HepG2 (cell line): ENCODE measurements around the gene FAM167B. TPM values are rescaled to one million over a fixed set of nuclear protein-coding genes. Genes with fewer than 3 reads are reported as not detected.
A peak's percentile ranks its signal among the peaks of the same experiment; 100 is the strongest.

ENCODE experiments used
- CCAR2 ChIP-seq: fragments of 200-400 bp; formaldehyde crosslinking; optimal IDR thresholded peaks from 2 replicates; pipeline ENCODE3; 2018; ENCODE audit warnings: low read depth, mild to moderate bottlenecking, low read length, moderate library complexity
- CHD2 ChIP-seq: IDR thresholded peaks from 2 replicates; pipeline ENCODE4 v1.6.1; 2011; ENCODE audit warnings: low read depth, low read length, improper control_type of control experiment
- DBP ChIP-seq: sonication (generic); formaldehyde crosslinking; IDR thresholded peaks from 2 replicates; pipeline ENCODE4 v1.4.0; 2020; ENCODE audit warnings: missing genetic modification reagents; ENCODE audit errors: not compliant biosample characterization
- DPF2 ChIP-seq: sonication (generic); formaldehyde crosslinking; IDR thresholded peaks from 2 replicates; pipeline ENCODE4 v1.4.0; 2020; ENCODE audit warnings: mild to moderate bottlenecking, low read depth, missing genetic modification reagents, borderline replicate concordance
- KDM1A ChIP-seq: IDR thresholded peaks from 2 replicates; pipeline ENCODE4 v1.6.1; 2016; ENCODE audit warnings: missing compliant biosample characterization
- NR2F1 ChIP-seq, 2 experiments: fragments of 450-650 bp in 1 of 2; formaldehyde crosslinking in 1 of 2; IDR thresholded peaks; 2 replicates each; pipeline versions ENCODE4 v1.5.0 to v1.6.1; 2016 to 2020; ENCODE audit warnings: mild to moderate bottlenecking in 1 of 2, missing compliant biosample characterization in 1 of 2, missing genetic modification reagents in 1 of 2, moderate library complexity in 1 of 2
- REXO4 ChIP-seq: sonication (generic); formaldehyde crosslinking; IDR thresholded peaks from 2 replicates; pipeline ENCODE4 v1.8.0; 2022; ENCODE audit warnings: missing genetic modification reagents, mild to moderate bottlenecking, borderline replicate concordance
- SKIL ChIP-seq: sonication (generic); formaldehyde crosslinking; IDR thresholded peaks from 2 replicates; pipeline ENCODE4 v1.8.0; 2022; ENCODE audit warnings: missing genetic modification reagents, mild to moderate bottlenecking, moderate library complexity, borderline replicate concordance
- SNRNP70 ChIP-seq: fragments of 200-400 bp; formaldehyde crosslinking; IDR thresholded peaks from 2 replicates; pipeline ENCODE4 v1.6.1; 2017; ENCODE audit warnings: mild to moderate bottlenecking, low read depth, low read length, moderate library complexity
- TOE1 ChIP-seq: sonication (generic); formaldehyde crosslinking; IDR thresholded peaks from 2 replicates; pipeline ENCODE4 v1.4.0; 2020; ENCODE audit warnings: mild to moderate bottlenecking, missing genetic modification reagents
- ZFYVE20 ChIP-seq: sonication (generic); formaldehyde crosslinking; IDR thresholded peaks from 2 replicates; pipeline ENCODE4 v1.8.0; 2023; ENCODE audit warnings: low read depth, mild to moderate bottlenecking, moderate library complexity, missing genetic modification reagents, borderline replicate concordance
- ZNF292 ChIP-seq: sonication (generic); formaldehyde crosslinking; IDR thresholded peaks from 2 replicates; pipeline ENCODE4 v1.8.1; 2022; ENCODE audit warnings: mild to moderate bottlenecking, low read depth, missing genetic modification reagents, borderline replicate concordance
- ZNF326 ChIP-seq: sonication (generic); formaldehyde crosslinking; IDR thresholded peaks from 2 replicates; pipeline ENCODE4 v1.4.0; 2020; ENCODE audit warnings: missing genetic modification reagents, borderline replicate concordance
- ZNF501 ChIP-seq: sonication (generic); formaldehyde crosslinking; IDR thresholded peaks from 2 replicates; pipeline ENCODE4 v1.5.1; 2020; ENCODE audit warnings: mild to moderate bottlenecking, moderate library complexity, missing genetic modification reagents
- polyA plus RNA-seq, 8 experiments: library from polyadenylated mRNA; depleted of rRNA in 3 of 8; stranded (reverse) in 7 of 8; unstranded in 1 of 8; fragments of >200 nt; fragmentation: Illumina TruSeq in 4 of 8; extraction: Trizol in 4 of 8; gene quantifications; 2 replicates each; pipeline versions ENCODE4 v1.2.1 to v1.2.3, GENCODE V29; 2011 to 2016; ENCODE audit warnings: low read depth in 4 of 8, missing spikeins in 1 of 8, mixed read lengths in 1 of 8; ENCODE audit not compliant: insufficient read depth in 1 of 8
- total RNA-seq, 5 experiments: library from RNA; depleted of rRNA; stranded (reverse); fragments of >200 nt; fragmentation: Illumina TruSeq; extraction: Trizol; gene quantifications; 2 replicates each; pipeline ENCODE4 v1.2.3, GENCODE V29; 2016; ENCODE audit warnings: low read depth in 1 of 5
- TF ChIP-seq, protein P1 (sequence below): sonication (generic); formaldehyde crosslinking; IDR thresholded peaks from 2 replicates; pipeline ENCODE4 v1.5.0; 2020; ENCODE audit warnings: mild to moderate bottlenecking, missing genetic modification reagents, borderline replicate concordance
- TF ChIP-seq, protein P2 (sequence below): sonication (generic); formaldehyde crosslinking; IDR thresholded peaks from 2 replicates; pipeline ENCODE4 v1.4.0; 2020; ENCODE audit warnings: mild to moderate bottlenecking, missing genetic modification reagents
- TF ChIP-seq, protein P3 (sequence below): sonication (generic); formaldehyde crosslinking; IDR thresholded peaks from 2 replicates; pipeline ENCODE4 v1.4.0; 2020; ENCODE audit warnings: missing genetic modification reagents
- TF ChIP-seq, protein P4 (sequence below): sonication (generic); formaldehyde crosslinking; IDR thresholded peaks from 2 replicates; pipeline ENCODE4 v1.5.1; 2020; ENCODE audit warnings: missing genetic modification reagents, mild to moderate bottlenecking, borderline replicate concordance

FAM167B gene
- total and polyA plus RNA-seq, 2 of the 13 experiments (the other 11 are each of a cell fraction or from before 2014, with no cell fraction given): 0.15 to 0.70 TPM

- no peak for TF ChIP-seq NR2F1 (CRISPR knock-in tag; IDR thresholded peaks at IDR 0.05)
- TF ChIP-seq, protein P1, sequence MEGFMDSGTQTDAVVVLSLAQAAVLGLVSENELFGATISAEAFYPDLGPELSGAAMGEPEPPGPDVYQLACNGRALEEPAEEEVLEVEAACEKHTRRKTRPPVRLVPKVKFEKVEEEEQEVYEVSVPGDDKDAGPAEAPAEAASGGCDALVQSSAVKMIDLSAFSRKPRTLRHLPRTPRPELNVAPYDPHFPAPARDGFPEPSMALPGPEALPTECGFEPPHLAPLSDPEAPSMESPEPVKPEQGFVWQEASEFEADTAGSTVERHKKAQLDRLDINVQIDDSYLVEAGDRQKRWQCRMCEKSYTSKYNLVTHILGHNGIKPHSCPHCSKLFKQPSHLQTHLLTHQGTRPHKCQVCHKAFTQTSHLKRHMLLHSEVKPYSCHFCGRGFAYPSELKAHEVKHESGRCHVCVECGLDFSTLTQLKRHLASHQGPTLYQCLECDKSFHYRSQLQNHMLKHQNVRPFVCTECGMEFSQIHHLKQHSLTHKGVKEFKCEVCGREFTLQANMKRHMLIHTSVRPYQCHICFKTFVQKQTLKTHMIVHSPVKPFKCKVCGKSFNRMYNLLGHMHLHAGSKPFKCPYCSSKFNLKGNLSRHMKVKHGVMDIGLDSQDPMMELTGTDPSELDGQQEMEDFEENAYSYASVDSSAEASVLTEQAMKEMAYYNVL (CRISPR knock-in tag): no peak
- no peak for TF ChIP-seq SKIL
- TF ChIP-seq, protein P2, sequence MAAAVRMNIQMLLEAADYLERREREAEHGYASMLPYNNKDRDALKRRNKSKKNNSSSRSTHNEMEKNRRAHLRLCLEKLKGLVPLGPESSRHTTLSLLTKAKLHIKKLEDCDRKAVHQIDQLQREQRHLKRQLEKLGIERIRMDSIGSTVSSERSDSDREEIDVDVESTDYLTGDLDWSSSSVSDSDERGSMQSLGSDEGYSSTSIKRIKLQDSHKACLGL (CRISPR knock-in tag): no peak
- 0 out of 2 replicates have a peak, but pooled peaks have one; percentile 9 for TF ChIP-seq CHD2
- TF ChIP-seq ZFYVE20 (CRISPR knock-in tag): no peak
- TF ChIP-seq, protein P3, sequence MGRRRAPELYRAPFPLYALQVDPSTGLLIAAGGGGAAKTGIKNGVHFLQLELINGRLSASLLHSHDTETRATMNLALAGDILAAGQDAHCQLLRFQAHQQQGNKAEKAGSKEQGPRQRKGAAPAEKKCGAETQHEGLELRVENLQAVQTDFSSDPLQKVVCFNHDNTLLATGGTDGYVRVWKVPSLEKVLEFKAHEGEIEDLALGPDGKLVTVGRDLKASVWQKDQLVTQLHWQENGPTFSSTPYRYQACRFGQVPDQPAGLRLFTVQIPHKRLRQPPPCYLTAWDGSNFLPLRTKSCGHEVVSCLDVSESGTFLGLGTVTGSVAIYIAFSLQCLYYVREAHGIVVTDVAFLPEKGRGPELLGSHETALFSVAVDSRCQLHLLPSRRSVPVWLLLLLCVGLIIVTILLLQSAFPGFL (CRISPR knock-in tag): no peak
- TF ChIP-seq CCAR2: no peak
- TF ChIP-seq, protein P4, sequence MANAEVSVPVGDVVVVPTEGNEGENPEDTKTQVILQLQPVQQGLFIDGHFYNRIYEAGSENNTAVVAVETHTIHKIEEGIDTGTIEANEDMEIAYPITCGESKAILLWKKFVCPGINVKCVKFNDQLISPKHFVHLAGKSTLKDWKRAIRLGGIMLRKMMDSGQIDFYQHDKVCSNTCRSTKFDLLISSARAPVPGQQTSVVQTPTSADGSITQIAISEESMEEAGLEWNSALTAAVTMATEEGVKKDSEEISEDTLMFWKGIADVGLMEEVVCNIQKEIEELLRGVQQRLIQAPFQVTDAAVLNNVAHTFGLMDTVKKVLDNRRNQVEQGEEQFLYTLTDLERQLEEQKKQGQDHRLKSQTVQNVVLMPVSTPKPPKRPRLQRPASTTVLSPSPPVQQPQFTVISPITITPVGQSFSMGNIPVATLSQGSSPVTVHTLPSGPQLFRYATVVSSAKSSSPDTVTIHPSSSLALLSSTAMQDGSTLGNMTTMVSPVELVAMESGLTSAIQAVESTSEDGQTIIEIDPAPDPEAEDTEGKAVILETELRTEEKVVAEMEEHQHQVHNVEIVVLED (CRISPR knock-in tag): peak; percentile 17; the same call in 1 of the 2 replicates
- no peak for TF ChIP-seq ZNF326 (CRISPR knock-in tag)
- no peak for TF ChIP-seq TOE1 (CRISPR knock-in tag)
- no peak for TF ChIP-seq ZNF292
- TF ChIP-seq DBP: no peak
- no peak for TF ChIP-seq DPF2 (CRISPR knock-in tag)
- no peak for TF ChIP-seq REXO4
- TF ChIP-seq SNRNP70: no peak
- peak; percentile 84 for TF ChIP-seq KDM1A (CRISPR knock-in tag)
- 0 out of 2 replicates have a peak, but pooled peaks have one; percentile 20 for TF ChIP-seq ZNF501 (CRISPR knock-in tag)
Measured at GRCh38 chr1:32291708-32292538, 44.9 kb downstream of the FAM167B start, which contains the start of gene HDAC1 (continued).
